Glomerular visceral epithelial cell (primary cell): ENCODE measurements around the gene ATF6.

Source experiments
- DNase-seq: peaks from one replicate; pipeline ENCODE4 v3.0.0-alpha.2; 2016; ENCODE audit errors: extremely low spot score

The ATF6 gene

GRCh38 chr1:161966067-161966466 is 199.9 kb downstream of the ATF6 start:
- no peak for DNase-seq

- no peak for DNase-seq
Measured at GRCh38 chr1:161970036-161970435, 203.9 kb downstream of the ATF6 start.

GRCh38 chr1:161970633-161971032 is 204.5 kb downstream of the ATF6 start:
- no peak for DNase-seq

DNA sequence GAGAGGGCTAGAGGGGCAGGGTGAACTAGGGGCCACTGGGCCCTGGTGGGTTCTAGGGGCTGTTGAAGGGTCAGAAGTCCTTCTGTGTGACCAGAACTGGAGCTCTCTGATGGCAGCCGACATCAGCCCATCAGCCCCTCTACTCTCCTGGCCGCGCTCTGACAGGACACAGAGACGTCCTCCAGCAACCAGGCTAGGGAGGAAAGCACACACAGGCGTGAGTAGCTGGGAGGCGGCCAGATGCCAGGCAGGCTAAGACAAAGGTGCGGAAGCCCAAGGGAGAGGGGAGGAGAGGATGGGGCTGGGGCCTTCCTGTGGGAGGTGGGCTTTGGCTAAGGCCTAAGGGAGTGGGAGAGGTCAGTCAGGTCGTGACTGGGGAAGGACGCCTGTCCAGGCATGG is 206.7 kb downstream of the ATF6 start:
- DNase-seq: no peak

GRCh38 chr1:161973924-161974845 is 208.1 kb downstream of the ATF6 start:
- DNase-seq: no peak

DNA sequence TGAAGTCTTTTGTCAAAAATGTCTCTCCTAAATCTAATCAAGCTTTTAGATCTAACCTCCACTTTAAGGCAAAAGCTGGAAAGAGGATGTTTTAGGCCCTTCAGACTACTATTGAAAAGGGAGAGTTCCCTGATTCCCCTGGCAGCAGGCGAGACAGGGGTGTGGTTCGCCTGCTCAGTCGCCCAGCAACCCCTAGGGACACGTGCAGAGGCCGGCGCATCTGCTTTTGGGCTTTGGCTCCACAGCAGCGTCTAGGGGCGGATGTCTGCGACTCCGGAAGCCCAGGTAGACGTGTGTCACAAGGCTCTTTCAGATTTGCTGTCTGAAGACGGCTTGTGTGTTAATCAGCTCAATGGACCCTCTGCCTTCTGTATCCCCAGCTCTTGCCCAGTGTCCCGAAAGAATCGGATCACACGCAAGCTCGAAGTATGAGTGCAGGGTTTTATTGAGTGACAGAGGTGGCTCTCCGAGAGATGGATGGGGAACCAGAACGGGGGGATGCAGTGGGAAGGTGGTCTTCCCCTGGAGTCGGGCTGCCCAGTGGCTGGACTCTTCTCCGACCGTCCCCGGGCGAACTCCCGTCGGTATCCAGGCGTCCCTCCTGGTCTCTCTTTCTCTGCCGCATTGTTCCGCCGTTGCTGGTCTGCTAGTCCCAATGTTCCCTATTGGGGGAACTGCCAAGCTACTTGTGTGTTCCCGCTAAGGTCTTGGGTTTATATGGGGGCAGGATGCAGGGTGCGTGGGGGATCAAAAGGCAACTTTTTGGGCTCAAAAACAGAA is 212.1 kb downstream of the ATF6 start:
- DNase-seq: no peak

DNA sequence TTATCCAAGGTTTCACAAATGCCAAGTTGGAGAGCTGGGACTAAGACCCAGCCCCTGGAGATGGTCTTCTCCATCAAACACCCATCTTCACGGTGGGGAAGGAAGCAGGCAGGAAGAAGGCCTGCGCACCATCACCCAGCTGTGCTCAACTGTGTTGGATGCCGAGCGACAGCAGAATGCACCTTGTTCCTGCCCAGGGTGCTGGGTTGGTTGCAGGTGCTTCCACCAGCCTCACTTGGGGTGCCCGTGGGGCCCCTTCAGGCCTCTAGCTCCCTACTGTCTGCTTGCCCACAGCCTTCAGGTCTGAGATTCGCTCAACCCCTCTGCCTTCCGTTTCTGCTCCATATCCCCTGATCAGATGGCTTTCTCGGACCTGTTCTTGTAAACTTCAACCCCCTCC is 215.0 kb downstream of the ATF6 start:
- no peak for DNase-seq

DNA sequence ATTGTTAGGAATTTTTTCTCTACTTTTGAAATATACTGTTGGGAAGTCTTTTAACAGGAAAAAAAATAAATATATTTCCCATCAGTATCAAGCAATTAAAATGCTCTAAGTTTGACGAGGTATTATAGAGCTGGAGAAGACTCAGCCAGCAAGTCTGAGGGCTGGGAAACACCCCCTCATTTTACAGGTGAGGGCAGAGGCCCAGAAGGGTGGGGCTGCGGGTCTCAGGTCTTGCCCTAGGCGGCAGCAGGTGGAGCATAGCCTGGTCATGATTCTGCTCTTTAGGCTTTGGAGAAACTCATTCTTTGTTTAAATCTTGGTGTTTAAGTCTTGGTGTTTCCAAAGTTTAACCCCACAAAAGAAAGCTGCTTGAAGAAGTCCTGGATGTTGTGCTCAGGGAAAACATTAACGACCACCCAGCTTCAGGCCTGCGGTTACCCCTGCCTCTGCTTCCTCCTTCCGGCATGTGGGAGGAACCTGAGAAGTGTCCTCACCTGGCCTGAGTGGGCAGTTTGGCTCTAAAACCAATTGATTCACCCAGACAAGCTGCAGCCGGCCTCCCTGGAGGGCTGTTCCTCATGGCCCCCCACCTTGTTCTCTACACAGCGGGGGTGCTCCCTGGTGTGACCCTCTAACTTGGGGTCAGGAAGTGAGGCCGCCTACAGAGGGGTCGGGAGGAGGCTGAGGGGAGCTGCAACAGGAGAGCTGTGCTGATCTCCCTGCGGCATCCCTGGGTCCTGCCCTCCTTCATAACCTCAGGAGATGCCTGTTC is 215.8 kb downstream of the ATF6 start:
- DNase-seq: no peak

DNA sequence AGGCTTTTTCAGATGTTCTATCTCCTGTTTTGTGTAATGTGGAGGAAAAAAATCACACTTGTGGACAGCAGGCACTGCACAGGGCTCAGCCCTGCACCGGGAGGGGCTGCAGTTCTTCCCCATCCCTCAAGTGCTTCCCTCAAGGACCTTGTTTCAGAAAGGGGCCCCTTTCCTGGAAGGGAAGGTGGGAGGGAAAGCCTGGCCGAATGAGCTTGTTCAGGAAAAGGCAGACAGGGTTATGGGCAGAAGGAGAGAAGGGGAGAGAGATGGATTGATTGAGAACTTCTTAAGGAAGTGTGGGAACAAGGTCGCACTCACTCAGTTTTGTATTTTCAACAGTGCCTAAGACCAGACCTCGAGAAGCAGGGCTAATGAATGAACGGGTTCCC is 216.4 kb downstream of the ATF6 start:
- no peak for DNase-seq

GRCh38 chr1:161982917-161983316 is 216.8 kb downstream of the ATF6 start:
- DNase-seq: no peak

DNA sequence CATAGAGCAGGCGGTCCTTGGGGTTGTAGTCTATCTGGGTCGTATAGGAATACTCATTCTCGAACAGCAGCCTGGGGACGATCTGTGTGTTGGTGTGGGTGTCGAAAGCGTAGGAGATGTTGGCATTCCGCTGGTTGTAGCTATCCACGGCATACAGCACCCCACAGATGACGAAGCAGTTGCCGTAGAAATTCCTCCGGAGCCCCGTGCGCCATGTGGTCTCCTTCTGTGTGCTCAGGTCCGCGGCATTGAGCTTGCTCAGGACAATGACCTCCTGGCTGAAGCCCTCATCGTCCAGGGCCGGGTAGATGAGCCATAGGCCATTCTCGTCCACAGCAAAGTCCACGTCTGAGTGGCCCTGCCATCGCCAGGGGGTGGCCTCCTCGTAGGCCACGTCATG is 217.6 kb downstream of the ATF6 start:
- no peak for DNase-seq

GRCh38 chr1:161985301-161985822 is 219.2 kb downstream of the ATF6 start:
- DNase-seq: no peak

DNA sequence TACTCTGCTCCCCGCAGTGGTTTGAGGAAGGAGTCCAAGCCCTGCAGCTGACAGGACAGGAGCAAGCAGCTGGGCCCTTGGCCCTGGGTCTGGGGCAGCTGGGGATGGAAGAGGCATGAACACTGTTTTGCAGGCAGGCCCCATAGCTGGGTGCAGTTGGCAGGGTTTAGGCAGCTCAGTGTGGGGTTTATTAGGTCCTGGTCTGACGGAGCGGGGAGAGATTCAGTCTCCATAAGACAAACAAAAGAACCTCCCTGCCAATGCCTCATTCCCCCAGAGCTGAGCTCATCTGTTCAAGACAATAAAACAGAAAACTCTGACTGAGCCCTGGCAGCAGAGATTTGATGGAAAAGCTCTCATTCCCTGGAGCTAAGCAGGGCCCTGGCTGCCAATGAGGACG is 220.2 kb downstream of the ATF6 start:
- DNase-seq: no peak

- no peak for DNase-seq
Measured at GRCh38 chr1:161987303-161987702, 221.2 kb downstream of the ATF6 start.

- DNase-seq: no peak
Measured at GRCh38 chr1:161987872-161988271, 221.8 kb downstream of the ATF6 start.

DNA sequence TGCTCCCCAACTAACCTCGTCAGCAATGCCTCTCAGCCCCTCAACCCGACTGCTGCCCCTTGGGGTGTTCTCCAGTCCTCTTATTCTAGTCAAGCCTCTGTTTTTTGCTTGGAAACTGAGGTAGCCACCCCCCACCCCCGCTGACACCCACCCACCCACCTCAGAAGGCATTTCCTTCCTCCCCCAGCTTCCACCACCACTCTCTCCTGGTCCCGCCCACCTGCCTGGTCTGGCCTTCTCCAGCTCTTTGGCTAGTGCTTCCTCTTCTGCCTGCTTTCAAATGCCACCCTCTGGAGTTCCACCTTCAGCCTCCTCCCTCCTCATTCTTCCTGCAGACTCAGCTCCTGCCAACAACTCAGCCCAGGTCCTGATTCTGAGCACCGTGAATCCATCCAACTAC is 222.3 kb downstream of the ATF6 start:
- no peak for DNase-seq

DNA sequence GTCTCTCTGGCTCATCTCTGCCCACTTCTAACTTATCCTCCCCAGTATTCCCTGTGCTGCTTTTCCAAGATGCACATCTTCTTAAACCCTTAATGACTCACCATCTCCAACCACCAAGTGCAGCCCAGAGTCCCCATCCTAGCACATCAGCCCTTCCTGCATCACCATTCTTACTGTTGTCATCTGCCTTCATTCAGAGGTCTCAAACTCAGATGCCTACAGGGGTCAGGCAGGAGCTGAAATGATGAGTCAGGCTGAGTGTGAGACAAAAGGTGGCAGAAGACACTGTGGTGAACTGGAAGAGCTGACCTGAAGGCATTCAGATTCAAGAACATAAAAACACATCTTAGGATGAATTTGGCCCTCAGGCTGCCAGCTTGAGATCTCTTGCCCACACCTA is 223.0 kb downstream of the ATF6 start:
- peak; percentile 14 for DNase-seq

DNA sequence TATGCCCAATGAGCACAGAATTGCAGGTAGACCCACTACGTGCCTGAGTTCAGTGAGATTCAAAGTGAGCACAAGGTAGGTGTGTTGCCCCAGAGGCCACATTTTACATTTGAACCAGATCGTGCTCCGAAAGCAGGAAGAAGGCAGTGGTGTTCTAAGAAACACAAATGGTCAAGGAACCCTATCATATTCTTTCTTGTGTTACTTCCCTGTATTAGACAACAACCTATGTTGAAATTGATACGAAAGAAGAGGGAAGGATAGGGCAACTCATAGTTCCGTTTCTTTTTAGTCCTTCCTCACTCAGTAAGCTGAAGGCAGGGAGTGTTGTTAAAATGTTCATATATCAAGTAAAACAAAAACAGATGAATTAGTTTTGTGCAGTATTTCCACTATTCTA is 223.7 kb downstream of the ATF6 start:
- DNase-seq: no peak

- no peak for DNase-seq
Measured at GRCh38 chr1:161993576-161993975, 227.5 kb downstream of the ATF6 start.

DNA sequence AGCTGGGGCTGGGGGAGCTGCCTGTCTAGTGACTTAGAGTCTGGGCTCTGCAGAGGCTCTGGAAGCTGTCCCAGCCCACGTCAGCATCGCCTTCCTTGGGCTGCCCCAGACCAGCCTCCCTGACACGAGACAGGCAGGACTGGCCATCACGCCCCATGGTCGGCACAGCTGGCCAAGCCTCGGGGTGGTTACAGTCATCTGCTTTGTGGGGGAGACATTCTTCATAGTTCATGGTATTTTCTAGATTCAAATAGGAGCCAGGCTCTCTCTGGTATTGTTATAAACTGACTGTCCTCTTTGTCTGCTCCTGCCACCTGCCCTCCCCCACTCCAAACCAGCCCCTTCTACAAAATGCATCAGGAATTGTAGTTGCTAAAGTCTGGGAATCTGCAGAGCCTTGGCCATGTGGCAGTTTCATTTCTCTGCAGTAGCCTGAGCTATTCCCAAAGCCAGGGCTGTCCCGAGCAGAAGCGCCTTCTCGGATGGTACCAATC is 228.1 kb downstream of the ATF6 start:
- DNase-seq: no peak

- no peak for DNase-seq
Measured at GRCh38 chr1:161997152-161997551, 231.0 kb downstream of the ATF6 start.

GRCh38 chr1:161998811-161999210 is 232.7 kb downstream of the ATF6 start:
- DNase-seq: peak; percentile 69
